Measurements from ENCODE around the gene HSD11B1.

Gene HSD11B1

GRCh38 chr1:209704584-209704983 lies at the start of gene HSD11B1:
HSD11B1 (plus strand) TSS chr1:209704846; CDS start chr1:209704943, 97 bp downstream.
- peak; percentile 65 for DNase-seq (ENCODE audit: low spot score)

DNA sequence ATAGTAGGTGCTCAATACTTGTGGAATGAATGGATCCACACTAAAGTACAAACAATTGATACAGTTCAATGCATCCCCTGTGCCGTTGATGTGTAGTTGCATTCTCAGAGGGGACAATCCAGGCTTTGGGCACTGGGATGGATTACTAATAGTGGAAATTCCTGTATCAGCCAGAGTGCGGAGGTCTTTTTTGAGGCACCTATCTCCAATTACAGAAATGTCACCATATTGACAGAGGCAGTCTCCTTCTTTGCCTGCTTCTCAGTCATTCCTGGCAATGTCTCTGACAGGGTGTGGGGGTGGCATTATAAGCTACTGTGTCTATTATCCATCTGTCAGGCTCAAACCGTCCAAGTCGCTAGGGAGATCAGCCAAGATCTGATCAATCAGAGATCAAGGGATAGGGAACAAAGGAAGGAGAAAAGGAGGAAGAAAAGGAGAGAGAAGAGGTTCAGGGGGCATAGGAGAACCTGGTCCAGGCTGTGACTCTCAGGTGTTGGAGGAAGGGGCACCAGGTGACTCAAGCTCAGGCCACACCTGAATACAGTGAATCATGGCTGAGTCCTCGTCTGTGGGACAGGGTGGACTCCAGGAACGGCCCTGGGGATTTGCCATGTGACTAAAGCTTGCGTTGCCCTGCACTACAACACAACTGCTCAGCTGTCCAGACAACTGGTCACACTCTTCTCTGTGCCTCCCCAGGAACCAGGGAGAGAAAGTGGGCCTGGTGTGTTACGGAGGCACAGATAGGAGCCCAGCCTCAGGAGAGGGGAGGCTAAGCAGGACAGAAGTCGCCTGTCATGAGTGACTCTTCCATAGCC lies 49.0 kb upstream of the HSD11B1 start:
- DNase-seq (ENCODE audit: low spot score), result no peak

GRCh38 chr1:209657140-209657879 lies 47.3 kb upstream of the HSD11B1 start:
- DNase-seq (ENCODE audit: low spot score), result no peak

- no peak for DNase-seq (ENCODE audit: low spot score)
Observed at GRCh38 chr1:209657918-209658317, 46.7 kb upstream of the HSD11B1 start.

DNA sequence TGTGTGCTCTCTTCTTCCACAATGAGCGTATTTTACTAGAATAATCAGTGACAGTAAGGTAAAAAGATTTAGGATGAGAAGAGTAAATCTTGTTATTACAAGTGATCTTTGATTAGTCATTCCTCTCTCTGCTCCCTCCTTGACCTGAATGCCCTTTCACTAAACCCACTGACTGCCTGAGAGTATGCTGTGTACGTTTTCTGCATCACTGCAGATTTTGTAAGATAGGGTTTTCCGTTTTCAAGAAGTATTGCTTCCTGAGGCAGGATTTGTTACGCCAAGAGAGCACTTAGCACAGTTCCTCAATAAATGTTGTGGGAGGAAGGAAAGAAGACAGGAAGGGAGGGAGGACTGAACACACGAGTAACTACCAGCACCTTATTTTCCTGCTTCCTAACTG lies 44.7 kb upstream of the HSD11B1 start:
- DNase-seq (ENCODE audit: low spot score), result peak; percentile 32

DNA sequence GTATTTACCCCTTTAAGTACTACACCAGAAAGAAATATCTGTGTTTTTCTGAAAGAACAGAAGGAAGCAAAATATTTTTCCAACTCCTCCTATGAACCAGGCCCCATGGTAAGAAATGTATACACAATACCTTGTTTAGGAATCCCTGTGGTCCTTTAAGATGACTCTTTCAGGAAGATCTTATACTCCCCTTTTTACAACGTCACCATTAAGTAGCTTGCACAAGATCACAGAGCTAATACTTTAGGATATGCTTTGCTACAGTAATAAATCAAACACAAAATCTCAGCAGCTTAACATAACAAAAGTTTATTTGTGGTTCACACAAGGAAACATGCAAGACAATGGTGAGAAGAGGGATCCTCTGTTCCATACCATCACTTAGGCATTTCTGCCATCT lies 43.6 kb upstream of the HSD11B1 start:
- DNase-seq (ENCODE audit: low spot score), result no peak

- no peak for DNase-seq (ENCODE audit: low spot score)
Observed at GRCh38 chr1:209662879-209663327, 41.7 kb upstream of the HSD11B1 start.

DNA sequence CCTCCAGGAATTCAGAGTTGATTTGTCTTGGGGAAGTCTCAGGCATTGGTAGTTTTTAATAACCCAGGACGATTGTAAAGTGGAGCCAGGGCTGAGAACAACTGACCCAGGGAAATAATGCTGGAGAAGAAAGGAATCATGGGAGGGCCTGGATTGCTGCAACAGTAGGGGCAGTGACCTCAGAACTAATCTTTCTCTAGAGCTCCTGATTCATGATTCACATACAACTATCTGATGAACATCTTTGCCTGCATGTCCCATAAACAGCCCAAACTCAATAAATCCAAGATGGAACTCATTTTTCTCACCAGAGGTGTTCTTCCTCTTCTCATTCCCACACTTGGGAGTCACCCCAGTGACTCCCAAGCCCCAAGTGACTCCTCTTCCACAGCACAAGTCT lies 37.5 kb upstream of the HSD11B1 start:
- DNase-seq (ENCODE audit: low spot score), result no peak

GRCh38 chr1:209667708-209668107 lies 36.9 kb upstream of the HSD11B1 start:
- DNase-seq (ENCODE audit: low spot score), result no peak

- DNase-seq (ENCODE audit: low spot score), result no peak
Observed at GRCh38 chr1:209670441-209671082, 34.1 kb upstream of the HSD11B1 start.

DNA sequence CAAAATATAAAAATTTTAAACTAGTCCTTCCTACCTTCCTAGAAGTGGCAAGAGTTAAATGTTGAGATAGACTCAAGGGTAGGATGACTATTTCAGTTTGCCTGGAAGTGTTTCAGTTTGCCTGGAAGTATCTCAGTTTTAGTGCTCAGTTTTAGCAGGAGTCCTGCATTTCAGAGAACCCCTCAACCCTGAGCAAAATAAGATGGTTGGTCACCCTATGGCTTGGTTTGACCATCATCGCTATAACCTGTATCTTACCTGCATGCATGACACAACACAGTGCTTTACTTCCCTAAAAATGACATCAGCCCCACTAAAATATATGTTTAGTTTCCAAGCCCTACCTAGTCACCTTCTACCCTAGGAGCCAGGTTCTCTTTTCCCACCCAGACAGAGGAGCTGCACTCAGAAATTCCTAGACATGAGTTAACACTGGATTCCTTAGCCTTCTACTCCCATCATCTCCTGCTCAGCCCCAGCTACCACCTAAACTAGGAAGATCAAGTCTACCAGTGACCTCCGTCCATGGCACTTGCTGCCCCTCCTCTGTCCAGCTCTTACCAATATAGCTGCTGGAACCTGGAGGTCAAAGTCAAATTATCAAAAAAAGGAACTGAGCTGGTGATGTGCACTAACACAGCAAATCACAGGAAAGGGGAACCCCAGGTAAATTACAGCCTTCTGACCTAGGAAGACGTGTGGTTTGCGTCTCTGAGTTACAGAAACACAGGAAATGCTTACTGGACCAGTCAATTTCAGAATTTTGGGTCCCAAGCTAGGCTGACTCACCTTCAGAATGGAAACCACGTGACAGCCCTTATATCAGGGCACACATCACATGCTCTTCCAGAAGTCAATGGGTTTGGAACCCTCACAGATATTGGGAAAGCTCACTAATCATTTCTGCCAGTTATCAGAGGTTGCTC lies 31.7 kb upstream of the HSD11B1 start:
- DNase-seq (ENCODE audit: low spot score), result no peak

GRCh38 chr1:209673631-209674417 lies 30.8 kb upstream of the HSD11B1 start:
- no peak for DNase-seq (ENCODE audit: low spot score)

DNA sequence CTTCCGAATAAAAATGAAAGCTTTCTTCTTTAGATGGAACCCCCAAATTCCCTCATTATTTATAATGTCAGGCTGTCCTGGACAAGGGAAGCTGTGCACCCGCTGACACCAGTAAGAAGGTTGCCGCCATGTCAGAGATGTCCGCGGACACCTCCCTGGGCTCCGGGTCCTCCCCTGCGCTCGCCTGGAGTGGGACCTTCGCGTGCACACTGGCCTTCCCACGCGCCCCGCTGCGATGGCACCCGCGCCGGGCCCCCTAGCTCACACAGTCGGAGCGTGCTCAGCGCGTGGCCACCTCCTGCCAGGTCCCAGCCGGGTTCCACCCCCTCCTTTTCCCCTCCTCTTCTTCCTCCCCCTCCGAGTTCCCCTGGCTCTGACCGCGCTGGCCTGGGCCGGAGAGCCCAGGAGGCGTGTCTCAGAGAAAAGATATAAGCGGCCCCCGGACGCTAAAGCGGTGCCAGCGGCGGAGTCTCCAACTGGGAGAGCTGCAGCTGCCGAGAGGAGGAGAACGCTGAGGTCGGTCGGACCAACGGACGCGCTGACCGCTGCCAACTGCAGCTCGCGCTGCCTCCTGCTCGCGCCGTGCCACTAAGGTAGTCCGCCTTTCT lies 29.6 kb upstream of the HSD11B1 start, which contains the start of gene G0S2:
TSS of gene G0S2 (plus strand) at position 456 of the 608 bp plus-strand sequence. CDS start 273 bp downstream, outside the sequence.
- peak; percentile 54 for DNase-seq (ENCODE audit: low spot score)

- DNase-seq (ENCODE audit: low spot score), result peak; percentile 22
Observed at GRCh38 chr1:209675565-209676154, 29.0 kb upstream of the HSD11B1 start.

DNA sequence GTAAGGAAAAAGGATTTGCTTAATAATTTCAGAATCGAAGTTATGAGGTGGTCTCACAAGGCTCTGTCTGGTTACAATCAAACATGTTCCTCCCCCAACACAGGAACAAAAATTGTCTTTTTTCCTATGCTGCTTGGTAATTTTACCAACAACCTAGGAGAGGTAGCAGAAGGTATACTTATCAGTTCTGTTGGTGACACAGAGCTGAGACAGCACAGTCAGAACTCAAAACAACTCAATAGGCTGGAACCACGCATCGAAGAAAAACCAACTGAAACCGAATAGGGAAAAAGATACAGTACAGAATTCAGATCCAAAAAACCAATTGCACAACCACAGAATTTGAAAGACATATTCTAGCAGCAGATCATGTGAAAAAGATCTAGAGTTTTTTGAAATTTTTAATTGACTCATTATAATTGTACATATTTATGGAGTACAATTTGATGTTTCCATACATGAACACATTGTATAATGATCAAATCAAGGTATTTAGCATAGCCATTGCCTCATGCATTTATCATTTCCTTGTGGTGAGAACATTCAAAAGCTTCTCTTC lies 25.6 kb upstream of the HSD11B1 start:
- no peak for DNase-seq (ENCODE audit: low spot score)

DNA sequence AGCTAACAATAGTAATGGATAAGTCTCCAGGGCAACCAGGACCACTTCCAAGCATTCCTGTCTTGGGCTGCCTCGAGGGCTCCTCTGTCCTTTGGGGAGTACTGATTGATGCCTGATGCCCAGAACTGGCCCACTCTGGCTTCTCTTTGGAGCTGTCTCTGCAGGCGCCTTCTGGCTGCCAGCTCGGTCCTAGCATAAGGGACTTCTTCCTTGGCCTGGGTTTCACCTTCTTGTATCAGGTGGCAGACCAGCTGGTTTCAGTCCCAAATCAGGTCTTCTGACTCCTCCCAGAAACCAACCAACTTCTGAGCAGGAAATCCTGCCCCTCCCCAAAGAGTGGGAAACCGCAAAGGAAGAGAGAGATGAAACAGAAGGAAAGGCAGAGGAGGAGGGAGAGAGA lies 18.8 kb upstream of the HSD11B1 start:
- no peak for DNase-seq (ENCODE audit: low spot score)

- no peak for DNase-seq (ENCODE audit: low spot score)
Observed at GRCh38 chr1:209686322-209686721, 18.3 kb upstream of the HSD11B1 start.

- DNase-seq (ENCODE audit: low spot score), result no peak
Observed at GRCh38 chr1:209688746-209689234, 15.9 kb upstream of the HSD11B1 start.

- DNase-seq (ENCODE audit: low spot score), result no peak
Observed at GRCh38 chr1:209689477-209689876, 15.2 kb upstream of the HSD11B1 start.
